Hippocampal formation (tissue), 2 donors: Measurements from ENCODE around the gene CPSF4.
"Not testable (repeated sequence)": the region's sequence is repeated elsewhere in the genome, so short reads cannot be mapped to it uniquely, and the experiment has no call there.

Experiments used
- DNase-seq, 2 donors: peaks; one replicate each; lab custom pipeline; 2025; lab: John Stamatoyannopoulos, UW

Gene CPSF4

DNA sequence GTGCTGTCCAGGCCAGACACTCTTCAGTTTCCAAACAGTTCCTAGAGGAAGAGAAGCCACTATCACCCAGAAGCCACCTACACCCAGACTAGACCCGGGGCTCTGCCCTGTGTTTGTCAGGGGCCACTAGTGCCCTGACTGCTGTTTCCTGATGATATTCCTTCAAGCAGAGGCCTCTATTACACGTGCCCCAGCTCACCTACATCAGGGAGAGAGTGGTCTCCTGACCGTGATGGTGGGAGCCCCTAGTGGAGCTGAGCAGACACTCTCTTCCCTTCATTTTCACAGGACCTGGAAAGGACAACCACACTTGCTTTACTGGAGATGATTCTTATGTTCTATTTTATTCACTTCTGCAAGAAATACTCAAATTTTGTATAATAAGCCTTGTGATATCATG lies 52.1 kb downstream of the CPSF4 start:
- no peak for DNase-seq

- no peak for DNase-seq
Measured at GRCh38 chr7:99493823-99494222, 55.1 kb downstream of the CPSF4 start.

DNA sequence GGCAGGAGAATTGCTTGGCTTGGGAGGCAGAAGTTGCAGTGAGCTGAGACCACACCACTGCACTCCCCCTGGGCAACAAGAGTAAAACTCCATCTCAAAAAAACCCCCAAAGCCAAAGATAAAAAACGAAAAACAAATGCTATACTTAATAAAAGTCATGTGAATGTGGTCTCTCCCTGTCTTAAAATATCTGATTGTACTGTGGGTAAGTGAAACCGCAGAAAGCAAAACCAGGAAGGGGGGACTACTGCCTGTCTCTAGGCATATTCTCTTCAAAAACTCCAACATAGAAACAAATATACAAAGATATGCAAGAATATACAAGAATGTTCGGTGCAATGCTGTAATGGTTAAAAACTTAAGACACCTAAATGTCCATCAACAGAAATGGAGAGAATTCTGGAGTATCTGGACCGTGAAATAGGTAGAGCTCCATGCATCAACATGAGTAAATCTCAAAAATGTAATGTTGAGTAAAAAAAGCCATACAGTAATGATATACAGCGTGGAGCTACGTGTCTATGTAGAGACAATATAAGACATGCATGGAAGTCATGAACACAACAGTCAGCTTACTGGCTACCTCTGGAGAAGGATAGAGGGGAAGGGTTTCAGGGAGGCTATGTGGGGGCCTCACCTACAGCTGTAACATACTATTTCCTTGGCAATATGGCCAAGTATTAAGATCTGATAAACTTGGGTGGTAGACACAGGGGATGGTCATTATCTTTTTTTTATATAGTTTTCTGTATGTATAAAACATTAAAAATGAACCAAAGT lies 59.2 kb downstream of the CPSF4 start:
- DNase-seq = no peak

GRCh38 chr7:99498546-99498944 lies 59.8 kb downstream of the CPSF4 start:
- no peak for DNase-seq

DNA sequence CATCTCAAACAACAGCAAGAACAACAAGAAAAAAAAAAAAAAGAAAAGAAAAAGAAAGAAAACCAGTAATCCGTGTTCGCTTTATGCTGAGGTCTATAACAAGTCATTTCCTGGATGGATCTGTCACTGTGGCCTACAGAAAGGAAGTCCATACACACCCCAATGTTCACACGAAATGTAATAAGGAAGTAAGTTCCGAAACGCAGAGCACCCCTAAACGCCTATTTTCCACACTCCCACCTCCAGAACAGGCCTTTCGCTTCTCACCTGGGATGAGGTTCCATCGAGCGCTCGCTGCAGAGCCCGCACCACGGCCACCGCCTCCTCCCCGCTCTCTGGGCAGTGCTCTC lies 60.6 kb downstream of the CPSF4 start:
- DNase-seq = no peak

DNA sequence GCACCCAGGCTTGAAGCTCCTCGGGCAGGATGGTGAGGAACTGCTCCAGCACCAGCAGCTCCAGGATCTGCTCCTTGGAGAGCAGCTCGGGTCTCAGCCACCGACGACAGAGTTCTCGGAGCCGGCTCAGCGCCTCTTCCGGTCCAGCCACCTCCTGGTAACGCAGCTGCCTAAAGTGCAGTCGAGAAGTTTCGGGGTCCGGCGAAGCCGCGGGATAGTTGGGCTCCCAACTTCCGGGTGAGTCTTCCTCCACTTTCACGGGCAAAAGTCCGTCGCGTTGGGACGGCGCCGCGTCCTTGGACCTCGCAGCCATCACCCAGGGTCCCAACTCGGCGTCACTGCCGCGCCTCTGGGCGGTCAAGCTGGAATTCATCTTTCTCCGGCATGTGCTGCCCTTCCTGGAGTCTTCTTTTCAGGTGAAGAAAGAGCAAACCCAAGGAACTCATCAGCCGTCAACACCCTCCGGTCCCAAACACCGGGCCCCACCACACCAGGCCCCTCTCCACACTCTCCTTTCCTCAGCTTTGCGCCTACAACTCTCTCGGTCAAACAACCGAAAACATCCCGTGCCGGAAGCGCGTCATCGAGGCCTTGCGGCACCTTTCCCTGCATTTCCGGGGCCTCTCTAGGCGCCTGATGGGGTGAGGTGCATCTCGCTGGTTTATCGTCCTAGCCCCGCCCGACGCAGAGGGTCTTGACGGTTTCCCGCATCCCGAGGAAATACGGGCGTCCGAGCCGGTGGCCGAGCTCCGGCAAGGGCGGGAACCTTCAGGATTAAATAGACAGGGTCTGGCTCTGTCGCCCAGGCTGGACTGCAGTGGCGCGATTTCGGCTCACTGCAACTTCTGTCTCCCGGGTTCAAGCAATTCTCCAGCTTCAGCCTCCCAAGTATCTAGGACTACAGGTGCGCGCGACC lies 61.2 kb downstream of the CPSF4 start, which contains the start of gene ZNF394:
ZNF394 (minus strand) TSS at position 561 of the 916 bp plus-strand sequence; CDS start at position 373, 188 bp downstream.
- DNase-seq = peak; percentile 86 to 88

- no peak for DNase-seq
Measured at GRCh38 chr7:99500637-99501009, 61.9 kb downstream of the CPSF4 start.

DNA sequence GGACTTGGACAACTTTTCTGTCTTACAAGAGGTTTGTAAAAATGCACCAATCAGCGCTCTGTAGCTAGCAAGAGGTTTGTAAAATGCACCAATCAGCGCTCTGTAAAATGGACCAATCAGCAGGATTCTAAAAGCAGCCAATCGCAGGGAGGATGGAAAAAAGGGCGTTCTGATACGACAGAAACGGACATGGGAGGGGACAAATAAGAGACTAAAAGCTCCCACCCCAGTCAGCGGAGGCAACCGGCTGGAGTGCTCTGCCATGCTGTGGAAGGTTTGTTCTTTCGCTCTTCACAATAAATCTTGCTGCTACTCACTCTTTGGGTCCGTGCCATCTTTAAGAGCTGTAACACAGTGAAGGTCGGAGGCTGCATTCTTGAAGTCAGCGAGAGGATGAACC lies 62.5 kb downstream of the CPSF4 start:
- not testable (repeated sequence) for DNase-seq

DNA sequence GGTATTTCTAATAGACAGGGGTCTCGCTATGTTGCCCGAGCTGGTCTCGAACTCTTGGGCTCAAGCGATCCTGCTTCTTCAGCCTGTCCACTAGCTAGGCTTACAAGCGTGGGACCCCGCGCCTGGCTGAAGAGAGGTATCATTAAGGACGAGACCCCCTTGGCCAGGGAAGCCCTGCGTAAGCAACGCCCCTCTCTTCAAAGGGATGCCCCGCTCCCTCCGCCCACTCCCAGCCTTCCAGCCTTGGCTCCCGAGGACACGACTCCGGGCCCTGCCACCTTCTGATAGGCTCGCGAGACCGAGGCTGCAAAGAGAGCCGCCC lies 65.5 kb downstream of the CPSF4 start:
- DNase-seq = no peak

- DNase-seq = peak; percentile 95 to 99
Measured at GRCh38 chr7:99504603-99505323, 66.0 kb downstream of the CPSF4 start, which contains the start of gene ZKSCAN5. Gene ZKSCAN5 (plus strand): TSS chr7:99504662. CDS start chr7:99506045, 1,383 bp downstream.

GRCh38 chr7:99505324-99505662 lies 66.5 kb downstream of the CPSF4 start:
- no peak for DNase-seq
